AG20443 (cell line): ENCODE results near the gene TPSG1.
"Not testable (repeated sequence)": the region's sequence is repeated elsewhere in the genome, so short reads cannot be mapped to it uniquely, and the experiment has no call there.

Source experiments
- DNase-seq: peaks from one replicate; pipeline ENCODE4 v3.0.0; 2012; ENCODE audit warnings: low spot score, mixed read lengths

TPSG1 gene

DNA sequence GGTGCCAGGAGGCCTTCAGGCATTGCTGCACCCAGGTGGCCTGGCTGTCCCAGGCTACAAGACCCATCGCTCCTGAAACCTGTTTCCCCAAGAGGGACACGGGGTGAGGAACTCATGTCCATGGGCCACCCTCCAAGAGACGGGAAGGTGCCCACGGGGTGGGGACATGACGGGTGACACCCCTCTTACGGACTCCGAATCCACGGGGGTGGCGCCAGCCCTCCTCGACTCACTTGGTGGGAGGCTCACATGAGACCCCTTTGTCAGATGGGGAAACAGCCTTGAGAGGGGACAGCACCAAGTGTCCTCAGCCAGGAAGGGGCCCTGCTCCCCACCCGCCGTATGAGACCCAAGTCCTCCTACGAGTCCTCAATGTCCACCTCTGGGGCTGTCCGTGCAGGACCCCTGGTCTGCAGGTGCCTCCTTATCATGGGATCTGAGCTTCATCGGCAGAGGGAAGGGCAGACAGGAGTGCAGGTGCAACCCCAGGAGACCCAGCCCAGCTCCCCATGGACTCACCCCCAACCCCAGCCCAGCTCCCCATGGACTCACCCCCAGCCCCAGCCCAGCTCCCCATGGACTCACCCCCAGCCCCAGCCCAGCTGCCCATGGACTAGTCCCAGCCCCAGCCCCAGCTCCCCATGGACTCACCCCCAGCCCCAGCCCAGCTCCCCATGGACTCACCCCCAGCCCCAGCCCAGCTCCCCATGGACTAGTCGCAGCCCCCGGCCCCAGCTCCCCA is 5.6 kb upstream of the TPSG1 start:
- not testable (repeated sequence) for DNase-seq

DNA sequence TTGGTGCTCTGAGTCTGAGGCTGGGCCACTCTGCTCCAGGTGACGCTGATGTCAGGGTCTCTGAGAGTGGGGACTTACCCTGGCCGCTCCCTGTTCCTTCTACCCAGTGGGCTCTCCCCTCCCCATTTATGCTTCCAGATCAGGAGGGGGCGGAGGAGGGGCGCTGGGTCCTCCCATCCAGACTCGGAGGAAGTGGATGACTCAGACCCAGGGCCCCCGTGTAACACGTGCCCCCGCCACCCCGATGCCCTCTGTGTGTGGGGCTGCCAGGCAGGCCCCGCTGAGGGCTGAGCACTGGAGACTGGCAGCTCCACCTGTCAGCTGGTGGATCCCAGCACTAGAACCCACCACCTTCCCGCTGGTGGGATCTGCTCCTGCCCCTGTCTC is 5.0 kb upstream of the TPSG1 start, which contains the start of gene TPSB2:
Gene TPSB2, minus strand, starts transcription at position 101 of the 387 bp plus-strand sequence. CDS start 233 bp downstream, outside the sequence.
- not testable (repeated sequence) for DNase-seq

DNA sequence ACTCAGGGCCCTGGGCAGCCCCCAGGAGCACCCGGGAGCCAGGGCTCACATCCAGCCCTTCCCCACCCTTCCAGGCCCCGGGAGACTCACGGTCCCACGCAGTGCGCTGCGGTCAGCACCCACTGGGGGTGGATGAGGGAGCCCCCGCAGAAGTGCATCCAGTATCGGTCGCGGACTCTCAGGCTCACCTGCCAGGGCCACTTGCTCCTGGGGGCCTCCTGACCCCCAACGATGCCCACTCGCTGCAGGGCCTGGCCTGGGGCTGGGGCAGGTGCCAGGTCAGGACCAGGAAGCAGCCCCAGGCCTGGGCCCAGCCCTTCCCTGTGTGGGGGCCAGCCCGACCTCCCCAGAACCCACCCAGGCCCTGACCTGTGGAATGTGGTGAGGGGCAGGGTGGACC is 4.4 kb upstream of the TPSG1 start:
- DNase-seq = not testable (repeated sequence)

DNA sequence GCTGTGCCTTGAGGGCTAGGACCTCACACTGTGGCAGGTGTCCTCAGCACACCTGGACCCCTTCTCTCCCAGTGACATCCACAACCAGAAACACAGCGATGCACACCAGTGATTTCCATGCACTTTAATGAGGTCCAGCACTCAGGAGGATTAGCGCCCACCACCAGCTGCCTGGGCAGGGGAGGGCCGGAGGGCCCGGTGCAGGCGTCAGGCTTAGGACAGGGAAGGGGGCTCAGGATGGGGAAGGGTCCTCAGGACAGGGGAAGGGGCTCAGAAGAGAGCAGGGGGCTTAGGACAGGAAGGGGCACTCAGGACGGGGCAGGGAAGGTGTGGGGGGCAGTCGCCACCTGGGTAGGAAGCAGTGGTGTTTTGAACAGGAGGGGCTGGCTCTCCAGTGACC is 3.2 kb upstream of the TPSG1 start:
- DNase-seq = not testable (repeated sequence)

DNA sequence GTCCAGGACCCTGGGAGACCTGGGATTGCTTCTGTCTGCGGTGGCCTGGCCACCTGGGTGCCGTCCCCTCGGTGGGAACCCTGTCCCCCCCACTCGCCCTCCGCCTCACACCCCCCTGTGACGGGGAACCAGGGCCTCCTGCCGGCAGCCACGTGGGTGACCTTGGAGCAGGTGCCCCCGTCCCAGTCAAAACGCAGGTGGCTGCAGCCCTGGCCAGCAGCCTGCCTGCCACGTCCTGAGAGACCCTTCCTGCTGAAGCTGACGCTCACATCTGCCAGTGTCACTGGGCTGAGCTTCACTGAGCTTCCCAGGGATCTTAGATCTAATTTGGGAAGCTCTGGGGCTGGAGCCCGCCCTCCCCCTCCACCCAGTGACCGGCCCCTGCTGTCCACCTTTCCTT is 1.6 kb upstream of the TPSG1 start:
- not testable (repeated sequence) for DNase-seq

GRCh38 chr16:1225728-1226311 is 752 bp upstream of the TPSG1 start:
- not testable (repeated sequence) for DNase-seq

- no peak for DNase-seq
These were observed 510 bp downstream of the TPSG1 start for GRCh38 chr16:1224558-1224957.

- no peak for DNase-seq
These were observed 1.5 kb downstream of the TPSG1 start for GRCh38 chr16:1223355-1224214.

- DNase-seq = no peak
These were observed 2.3 kb downstream of the TPSG1 start for GRCh38 chr16:1222553-1223354.

DNA sequence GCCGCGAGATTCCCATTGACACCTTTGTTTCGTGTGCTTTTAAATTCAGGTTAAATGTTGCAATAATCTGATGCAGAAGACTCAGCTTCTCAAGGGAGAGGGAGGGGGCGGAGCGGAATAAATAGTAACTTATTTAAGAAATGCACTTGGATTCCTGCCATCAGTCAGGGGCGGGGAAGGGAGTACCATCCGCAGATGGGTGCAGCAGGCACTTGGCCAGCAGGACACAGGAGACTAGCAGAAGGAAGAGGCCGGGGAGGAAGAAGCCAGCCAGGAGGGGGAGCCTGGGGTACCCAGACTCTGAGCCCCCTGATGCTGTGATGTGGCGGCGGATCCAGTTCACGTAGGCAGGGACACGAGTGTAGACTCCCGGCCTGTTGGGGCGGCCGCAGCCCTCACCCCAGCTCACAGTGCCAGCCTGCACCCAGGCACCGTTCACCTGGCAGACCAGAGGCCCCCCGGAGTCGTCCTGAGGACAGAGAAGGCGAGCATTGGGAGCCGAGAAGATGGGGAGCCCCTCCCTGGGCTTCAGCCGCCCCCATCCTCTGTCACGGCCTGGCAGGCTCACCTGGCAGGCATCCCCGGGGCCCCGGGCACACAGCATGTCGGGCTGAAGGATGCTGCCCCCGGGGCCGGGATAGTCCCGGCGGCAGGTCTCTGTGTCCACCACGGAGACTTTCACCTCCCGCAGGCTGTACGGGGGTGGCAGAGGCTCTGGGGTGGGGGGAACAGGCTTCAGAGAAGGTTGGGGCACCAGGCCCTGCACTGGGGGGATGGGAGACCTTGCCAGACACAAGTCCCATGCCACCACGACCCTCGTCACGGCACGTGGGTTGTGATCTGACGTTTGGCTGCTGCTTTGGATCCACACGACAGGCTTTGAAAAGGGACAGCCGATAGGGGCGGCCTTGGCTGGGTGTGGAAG is 3.2 kb downstream of the TPSG1 start:
- no peak for DNase-seq

- DNase-seq = no peak
These were observed 4.0 kb downstream of the TPSG1 start for GRCh38 chr16:1220841-1221627.

DNA sequence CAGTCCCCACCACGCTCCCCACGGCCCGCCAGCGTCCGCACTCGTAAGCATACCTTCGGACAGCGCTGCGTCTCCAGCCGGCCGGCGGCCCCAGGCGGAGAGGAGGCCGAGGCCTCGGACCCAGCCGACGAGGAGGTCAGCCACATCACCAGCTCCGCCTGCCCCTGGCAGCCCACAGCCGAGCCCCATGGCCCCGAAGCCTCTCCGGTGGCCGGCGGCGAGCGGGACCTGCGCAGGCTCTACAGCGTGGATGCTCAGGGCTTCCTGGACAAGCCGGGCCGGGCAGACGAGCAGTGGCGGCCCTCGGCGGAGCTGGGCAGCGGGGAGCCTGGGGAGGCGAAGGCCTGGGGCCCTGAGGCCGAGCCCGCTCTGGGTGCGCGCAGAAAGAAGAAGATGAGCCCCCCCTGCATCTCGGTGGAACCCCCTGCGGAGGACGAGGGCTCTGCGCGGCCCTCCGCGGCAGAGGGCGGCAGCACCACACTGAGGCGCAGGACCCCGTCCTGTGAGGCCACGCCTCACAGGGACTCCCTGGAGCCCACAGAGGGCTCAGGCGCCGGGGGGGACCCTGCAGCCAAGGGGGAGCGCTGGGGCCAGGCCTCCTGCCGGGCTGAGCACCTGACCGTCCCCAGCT is 4.9 kb downstream of the TPSG1 start:
- no peak for DNase-seq

DNA sequence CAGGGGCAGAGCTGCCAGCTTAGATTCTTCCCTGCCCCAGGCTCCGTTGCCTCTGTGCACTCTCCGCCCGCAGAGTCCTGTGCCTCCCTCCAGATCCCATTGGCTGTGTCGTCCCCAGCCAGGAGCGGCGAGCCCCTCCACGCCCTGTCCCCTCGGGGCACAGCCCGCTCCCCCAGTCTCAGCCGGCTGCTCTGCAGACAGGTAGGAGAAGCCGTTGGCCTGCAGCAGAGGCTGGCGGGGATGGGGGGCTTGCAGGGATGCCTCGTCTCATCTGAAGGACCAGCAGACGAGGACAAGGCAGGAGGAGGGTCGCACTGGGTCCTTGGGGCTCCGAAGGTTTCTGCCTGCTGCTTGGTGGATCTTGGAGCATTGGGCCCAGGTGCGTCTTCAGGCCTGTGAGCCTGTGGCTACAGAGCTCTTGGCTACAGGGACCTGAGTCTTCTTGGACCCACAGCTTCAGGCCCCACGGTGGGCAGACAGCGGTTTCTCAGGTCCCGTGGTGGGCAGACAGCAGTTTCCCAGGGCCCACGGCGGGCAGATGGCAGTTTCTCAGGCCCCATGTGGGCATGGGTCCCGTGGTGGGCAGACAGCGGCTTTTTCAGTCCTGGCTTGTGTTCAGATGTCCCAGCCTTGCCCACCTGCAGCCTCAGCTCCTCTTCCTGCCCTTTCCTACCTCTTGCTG is 6.0 kb downstream of the TPSG1 start:
- DNase-seq = no peak

- DNase-seq = no peak
These were observed 6.8 kb downstream of the TPSG1 start for GRCh38 chr16:1218061-1218929.

- no peak for DNase-seq
These were observed 7.5 kb downstream of the TPSG1 start for GRCh38 chr16:1217526-1217925.

- no peak for DNase-seq
These were observed 8.2 kb downstream of the TPSG1 start for GRCh38 chr16:1216681-1217400.

GRCh38 chr16:1216296-1216619 is 8.8 kb downstream of the TPSG1 start:
- DNase-seq = no peak
